HEK293T (cell line): ENCODE data around the gene FAM170B.

Source experiments
- ARNT ChIP-seq: fragments of 450-650 bp; IDR thresholded peaks from 2 replicates; pipeline ENCODE4 v1.6.1; 2017; ENCODE audit warnings: mild to moderate bottlenecking
- BHLHE40 ChIP-seq: fragments of 450-650 bp; IDR thresholded peaks from 2 replicates; pipeline ENCODE4 v1.6.1; 2016; ENCODE audit warnings: mild to moderate bottlenecking, moderate library complexity, borderline replicate concordance
- CTBP1 ChIP-seq: fragments of 450-650 bp; IDR thresholded peaks from 2 replicates; pipeline ENCODE4 v1.6.1; 2016; ENCODE audit warnings: borderline replicate concordance
- FOXA1 ChIP-seq: fragments of 450-650 bp; IDR thresholded peaks from 2 replicates; pipeline ENCODE4 v1.6.1; 2016; ENCODE audit warnings: mild to moderate bottlenecking
- FOXM1 ChIP-seq: fragments of 450-650 bp; IDR thresholded peaks from 2 replicates; pipeline ENCODE4 v1.6.1; 2017; ENCODE audit warnings: mild to moderate bottlenecking, borderline replicate concordance
- HDGF ChIP-seq: fragments of 450-650 bp; IDR thresholded peaks from 2 replicates; pipeline ENCODE4 v1.6.1; 2017; ENCODE audit warnings: antibody characterized with exemption, borderline replicate concordance
- L3MBTL2 ChIP-seq: fragments of 450-650 bp; conservative IDR thresholded peaks from 2 replicates; pipeline ENCODE4 v1.6.1; 2016; ENCODE audit warnings: mild to moderate bottlenecking
- SP1 ChIP-seq: fragments of 450-650 bp; IDR thresholded peaks from 2 replicates; pipeline ENCODE4 v1.6.1; 2017
- SUZ12 ChIP-seq: fragments of 450-650 bp; IDR thresholded peaks from 2 replicates; pipeline ENCODE4 v1.6.1; 2016; ENCODE audit warnings: mild to moderate bottlenecking
- ZNF384 ChIP-seq: fragments of 450-650 bp; IDR thresholded peaks from 2 replicates; pipeline ENCODE4 v1.6.1; 2016
- TF ChIP-seq, protein P1 (sequence below): fragments of 450-650 bp; IDR thresholded peaks from 2 replicates; pipeline ENCODE4 v1.6.1; 2016

DNA sequence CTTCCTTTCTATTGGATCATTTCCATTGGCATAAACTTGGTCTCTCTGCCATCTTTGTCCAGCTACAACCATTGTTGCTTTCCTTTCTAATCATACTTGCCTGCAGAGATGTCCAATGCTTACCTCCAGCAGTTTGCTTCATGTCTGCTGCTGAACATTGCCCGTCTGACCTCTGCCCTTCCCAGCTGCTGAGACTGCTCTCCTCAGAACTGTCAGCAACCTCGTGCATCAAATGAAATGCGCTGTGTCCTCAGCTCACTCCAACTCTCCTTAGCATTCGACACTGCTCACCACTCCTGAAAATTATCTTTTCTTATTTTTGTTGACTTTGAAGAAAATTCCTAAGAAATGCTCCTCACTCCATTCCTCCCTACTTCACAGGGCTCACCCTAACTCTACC is 5.0 kb downstream of the FAM170B start:
- TF ChIP-seq ARNT: no peak
- TF ChIP-seq BHLHE40: no peak
- no peak for TF ChIP-seq SP1
- TF ChIP-seq FOXM1: no peak
- TF ChIP-seq, protein P1, sequence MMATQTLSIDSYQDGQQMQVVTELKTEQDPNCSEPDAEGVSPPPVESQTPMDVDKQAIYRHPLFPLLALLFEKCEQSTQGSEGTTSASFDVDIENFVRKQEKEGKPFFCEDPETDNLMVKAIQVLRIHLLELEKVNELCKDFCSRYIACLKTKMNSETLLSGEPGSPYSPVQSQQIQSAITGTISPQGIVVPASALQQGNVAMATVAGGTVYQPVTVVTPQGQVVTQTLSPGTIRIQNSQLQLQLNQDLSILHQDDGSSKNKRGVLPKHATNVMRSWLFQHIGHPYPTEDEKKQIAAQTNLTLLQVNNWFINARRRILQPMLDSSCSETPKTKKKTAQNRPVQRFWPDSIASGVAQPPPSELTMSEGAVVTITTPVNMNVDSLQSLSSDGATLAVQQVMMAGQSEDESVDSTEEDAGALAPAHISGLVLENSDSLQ: no peak
- TF ChIP-seq L3MBTL2: no peak
- no peak for TF ChIP-seq SUZ12
- no peak for TF ChIP-seq HDGF
- no peak for TF ChIP-seq FOXA1
- TF ChIP-seq ZNF384: no peak
- no peak for TF ChIP-seq CTBP1
